Prostate gland (tissue), 2 donors: ENCODE data around the gene XPNPEP2. TPM values are rescaled to one million over a fixed set of nuclear protein-coding genes. Genes with fewer than 3 reads are reported as not detected.

Experiments used
- DNase-seq: peaks from one replicate; pipeline ENCODE4 v3.0.0-alpha.2; 2019; ENCODE audit warnings: low spot score
- H3K27ac ChIP-seq, 2 donors: fragments of 200-600 bp; sonication (generic); 2 replicates each; pipeline ENCODE4 v1.5.1; 2017 to 2019
- H3K27me3 ChIP-seq: fragments of 200-600 bp; sonication (generic); replicated peaks from 2 replicates; pipeline ENCODE4 v1.5.1; 2019; ENCODE audit not compliant: insufficient read depth
- H3K36me3 ChIP-seq, 2 donors: fragments of 200-600 bp; sonication (generic); 1 replicate in 1 of 2; 2 replicates in 1 of 2; pipeline versions ENCODE4 v1.5.1 to v1.8.1; 2017 to 2019
- H3K4me1 ChIP-seq: fragments of 200-600 bp; sonication (generic); replicated peaks from 2 replicates; pipeline ENCODE4 v1.5.1; 2019
- H3K4me3 ChIP-seq, 2 donors: fragments of 200-600 bp; sonication (generic); 2 replicates each; pipeline ENCODE4 v1.5.1; 2017 to 2019
- H3K9me3 ChIP-seq: fragments of 200-600 bp; sonication (generic); 2 replicates; pipeline ENCODE4 v1.5.1; 2017
- CTCF ChIP-seq, 4 experiments: fragments of 200-600 bp in 2 of 4; fragments of 450-650 bp in 2 of 4; sonication (generic) in 2 of 4; IDR thresholded peaks; 1 replicate in 3 of 4; 2 replicates in 1 of 4; pipeline ENCODE4 v1.5.1; 2016 to 2019; ENCODE audit warnings: antibody characterized with exemption in 4 of 4, mild to moderate bottlenecking in 2 of 4, moderate library complexity in 2 of 4
- POLR2A ChIP-seq: fragments of 450-650 bp; IDR thresholded peaks from one replicate; pipeline ENCODE4 v1.6.1; 2016; ENCODE audit warnings: antibody characterized with exemption, mild to moderate bottlenecking
- POLR2AphosphoS5 ChIP-seq: sonication (generic); formaldehyde crosslinking; IDR thresholded peaks from one replicate; pipeline ENCODE4 v1.6.1; 2017; ENCODE audit warnings: antibody characterized with exemption
- WGBS: methylation state at CpG from one replicate; pipeline ENCODE4 v1.1.5; 2018; 5-methylcytosine and 5-hydroxymethylcytosine counted together
- intact Hi-C: fragments of 100-400 bp; cut with DNase I; formaldehyde crosslinking; loops from one replicate; pipeline ENCODE4 v1.14.2; 2022
- total RNA-seq, 2 donors: library from RNA; depleted of rRNA; stranded (reverse); fragments of >200 nt; gene quantifications; one replicate each; pipeline ENCODE4 v1.1.0, GENCODE V29; 2016

The XPNPEP2 gene
- total RNA-seq, 2 donors from 2014 or later = 0.14 TPM; not detected in 1

GRCh38 chrX:129777218-129778030, 38.6 kb downstream of the XPNPEP2 start:
- Histone ChIP-seq H3K4me3 (no peak overlapping the region), H3K36me3 (no peaks in the 10 kb centered on the region), H3K9me3 (no peaks in the 10 kb centered on the region), H3K27me3 (no peaks in the 10 kb centered on the region), H3K27ac (peak overlapping the region; percentile 41 to 51), H3K4me1 (no peaks in the 10 kb centered on the region)
- intact Hi-C loops = no loop called here
- TF ChIP-seq POLR2A (no peak), CTCF (IDR thresholded peaks at IDR 0.05) (no peak), POLR2AphosphoS5 (no peak)
- 64% methylated on average over 22 of the region's 30 CpGs for WGBS
- DNase-seq = peak; percentile 13

GRCh38 chrX:129779086-129779672, 40.4 kb downstream of the XPNPEP2 start:
- no peak overlapping the region for H3K27ac ChIP-seq
- TF ChIP-seq CTCF (IDR thresholded peaks at IDR 0.05) = no peak
- no peak for TF ChIP-seq POLR2AphosphoS5
- TF ChIP-seq POLR2A = no peak
- intact Hi-C loops = no loop called here
- no peaks in the 10 kb centered on the region for H3K36me3 ChIP-seq
- no peak overlapping the region for H3K4me3 ChIP-seq
- 96% methylated on average over 7 of the region's 7 CpGs for WGBS
- H3K4me1 ChIP-seq = no peaks in the 10 kb centered on the region
- H3K9me3 ChIP-seq = no peaks in the 10 kb centered on the region
- DNase-seq = no peak
- no peaks in the 10 kb centered on the region for H3K27me3 ChIP-seq

- H3K36me3 ChIP-seq = no peaks in the 10 kb centered on the region
- no peak within 1 kb of the TSS for H3K4me3 ChIP-seq
- no peaks in the 10 kb centered on the region for H3K4me1 ChIP-seq
- WGBS = 79% methylated on average over 11 of the region's 13 CpGs
- no peak for TF ChIP-seq POLR2A
- TF ChIP-seq CTCF (IDR thresholded peaks at IDR 0.05) = no peak
- no peak for TF ChIP-seq POLR2AphosphoS5
- intact Hi-C loops = no loop called here
- H3K9me3 ChIP-seq = no peaks in the 10 kb centered on the region
- H3K27ac ChIP-seq = no peak within 1 kb of the TSS
- no peak for DNase-seq
- no peaks in the 10 kb centered on the region for H3K27me3 ChIP-seq
Measured at GRCh38 chrX:129779747-129780146, 41.0 kb downstream of the XPNPEP2 start, which contains the start of gene SASH3. Gene SASH3, plus strand, starts transcription at chrX:129779949. Its CDS starts 149 bp downstream, at chrX:129780098.

- TF ChIP-seq POLR2A = no peak
- no peak for TF ChIP-seq CTCF (IDR thresholded peaks at IDR 0.05)
- no peak for TF ChIP-seq POLR2AphosphoS5
- no peak for DNase-seq
- no peak overlapping the region for H3K4me3 ChIP-seq
- H3K36me3 ChIP-seq = no peaks in the 10 kb centered on the region
- H3K9me3 ChIP-seq = no peaks in the 10 kb centered on the region
- no peaks in the 10 kb centered on the region for H3K27me3 ChIP-seq
- no peaks in the 10 kb centered on the region for H3K4me1 ChIP-seq
- intact Hi-C loops = no loop called here
- 79% methylated on average over 3 of the region's 6 CpGs for WGBS
- no peak overlapping the region for H3K27ac ChIP-seq
Measured at GRCh38 chrX:129780441-129781105, 41.8 kb downstream of the XPNPEP2 start.
